Esophagus squamous epithelium (tissue), 4 donors: Measurements from ENCODE around the gene MAP3K5.

Experiments used
- POLR2A ChIP-seq, 4 donors: fragments of 450-650 bp; IDR thresholded peaks; one replicate each; pipeline ENCODE4 v1.6.1; 2017; ENCODE audit warnings: antibody characterized with exemption in 4 of 4, mild to moderate bottlenecking in 4 of 4, moderate library complexity in 3 of 4
- TF ChIP-seq, protein P1 (sequence below), 6 experiments: fragments of 450-650 bp in 4 of 6; fragments of 200-600 bp in 2 of 6; sonication (generic) in 2 of 6; IDR thresholded peaks; one replicate each; pipeline ENCODE4 v1.5.1; 2016 to 2019; ENCODE audit warnings: antibody characterized with exemption in 6 of 6, mild to moderate bottlenecking in 4 of 6, moderate library complexity in 4 of 6

DNA sequence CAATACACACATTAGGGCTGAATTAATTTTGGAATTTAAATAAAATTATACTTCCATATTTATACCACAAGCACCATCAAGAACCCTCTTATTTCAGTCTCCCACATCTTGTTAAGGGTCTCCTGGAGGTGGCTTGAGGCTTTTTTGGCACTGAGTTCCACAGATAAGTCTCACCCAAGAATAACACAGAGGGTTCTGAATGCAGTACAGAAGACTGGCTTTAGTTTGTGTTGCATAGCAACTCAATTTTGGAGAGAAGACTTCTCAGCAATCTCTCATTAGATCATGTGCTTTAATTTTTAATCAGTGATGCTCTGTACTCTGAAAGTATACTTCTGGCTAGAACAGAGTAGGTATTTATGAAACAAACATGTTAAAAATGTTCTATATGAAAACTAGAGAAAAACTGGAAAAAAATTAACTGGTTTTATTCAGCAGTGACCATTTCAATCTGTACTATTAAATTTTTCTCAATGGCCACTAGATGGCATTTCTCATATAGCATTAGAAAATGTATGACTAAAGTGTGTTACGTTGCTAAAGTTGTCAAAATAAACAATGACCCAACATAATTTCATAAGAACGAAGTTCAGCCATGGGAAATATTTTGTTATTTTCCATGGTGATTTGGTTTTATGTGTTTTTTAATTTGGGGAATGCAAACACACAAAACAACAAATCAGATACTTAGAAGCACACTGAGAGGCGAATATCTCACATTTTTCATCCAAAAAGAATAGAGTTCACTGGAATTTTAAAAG, 209.4 kb downstream of the MAP3K5 start:
- TF ChIP-seq, protein P1, sequence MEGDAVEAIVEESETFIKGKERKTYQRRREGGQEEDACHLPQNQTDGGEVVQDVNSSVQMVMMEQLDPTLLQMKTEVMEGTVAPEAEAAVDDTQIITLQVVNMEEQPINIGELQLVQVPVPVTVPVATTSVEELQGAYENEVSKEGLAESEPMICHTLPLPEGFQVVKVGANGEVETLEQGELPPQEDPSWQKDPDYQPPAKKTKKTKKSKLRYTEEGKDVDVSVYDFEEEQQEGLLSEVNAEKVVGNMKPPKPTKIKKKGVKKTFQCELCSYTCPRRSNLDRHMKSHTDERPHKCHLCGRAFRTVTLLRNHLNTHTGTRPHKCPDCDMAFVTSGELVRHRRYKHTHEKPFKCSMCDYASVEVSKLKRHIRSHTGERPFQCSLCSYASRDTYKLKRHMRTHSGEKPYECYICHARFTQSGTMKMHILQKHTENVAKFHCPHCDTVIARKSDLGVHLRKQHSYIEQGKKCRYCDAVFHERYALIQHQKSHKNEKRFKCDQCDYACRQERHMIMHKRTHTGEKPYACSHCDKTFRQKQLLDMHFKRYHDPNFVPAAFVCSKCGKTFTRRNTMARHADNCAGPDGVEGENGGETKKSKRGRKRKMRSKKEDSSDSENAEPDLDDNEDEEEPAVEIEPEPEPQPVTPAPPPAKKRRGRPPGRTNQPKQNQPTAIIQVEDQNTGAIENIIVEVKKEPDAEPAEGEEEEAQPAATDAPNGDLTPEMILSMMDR (IDR thresholded peaks at IDR 0.05) = peak; percentile 45 to 79 (median 58)
- no peak for TF ChIP-seq POLR2A (IDR thresholded peaks at IDR 0.05)
